HG03439 (cell line): ENCODE results near the gene ITGA1.

Experiments used
- ATAC-seq: cut with Tn5 transposase; IDR thresholded peaks from one replicate; pipeline ENCODE4 v1.9.1; 2021; ENCODE audit warnings: mild to moderate bottlenecking, moderate library complexity; ENCODE audit not compliant: unreplicated experiment

ITGA1 gene

GRCh38 chr5:52771343-52772039, 16.2 kb upstream of the ITGA1 start:
- peak; percentile 97 for ATAC-seq

GRCh38 chr5:52772668-52773067, 15.0 kb upstream of the ITGA1 start:
- ATAC-seq: no peak

GRCh38 chr5:52773342-52773741, 14.4 kb upstream of the ITGA1 start:
- ATAC-seq: no peak

- ATAC-seq: no peak
Measured at GRCh38 chr5:52774005-52774410, 13.7 kb upstream of the ITGA1 start.

- ATAC-seq: no peak
Measured at GRCh38 chr5:52776116-52776515, 11.6 kb upstream of the ITGA1 start.

- no peak for ATAC-seq
Measured at GRCh38 chr5:52777186-52777585, 10.5 kb upstream of the ITGA1 start.

GRCh38 chr5:52778781-52779180, 8.9 kb upstream of the ITGA1 start:
- ATAC-seq: no peak

- ATAC-seq: no peak
Measured at GRCh38 chr5:52779213-52779612, 8.5 kb upstream of the ITGA1 start.

- no peak for ATAC-seq
Measured at GRCh38 chr5:52783226-52783959, 4.3 kb upstream of the ITGA1 start.

- ATAC-seq: no peak
Measured at GRCh38 chr5:52784737-52785136, 3.0 kb upstream of the ITGA1 start.

GRCh38 chr5:52786391-52786790, 1.3 kb upstream of the ITGA1 start:
- ATAC-seq: no peak

GRCh38 chr5:52786949-52787599, 642 bp upstream of the ITGA1 start:
- ATAC-seq: peak; percentile 48

GRCh38 chr5:52788505-52788821, 747 bp downstream of the ITGA1 start:
- ATAC-seq: no peak

GRCh38 chr5:52789378-52789777, 1.7 kb downstream of the ITGA1 start:
- no peak for ATAC-seq

- no peak for ATAC-seq
Measured at GRCh38 chr5:52789851-52790250, 2.1 kb downstream of the ITGA1 start.

GRCh38 chr5:52791366-52791765, 3.6 kb downstream of the ITGA1 start:
- no peak for ATAC-seq

- no peak for ATAC-seq
Measured at GRCh38 chr5:52794519-52794918, 6.8 kb downstream of the ITGA1 start.

GRCh38 chr5:52796031-52796430, 8.3 kb downstream of the ITGA1 start:
- ATAC-seq: no peak

- ATAC-seq: no peak
Measured at GRCh38 chr5:52796516-52797103, 8.9 kb downstream of the ITGA1 start.

GRCh38 chr5:52798938-52799337, 11.2 kb downstream of the ITGA1 start:
- no peak for ATAC-seq

GRCh38 chr5:52799358-52799982, 11.8 kb downstream of the ITGA1 start:
- ATAC-seq: peak; percentile 30
